GM12865 (cell line): ENCODE results near the gene TASP1.

ENCODE experiments used
- DNase-seq: peaks from one replicate; pipeline ENCODE4 v3.0.0; 2010; ENCODE audit warnings: low read depth
- H3K4me3 ChIP-seq: 2 replicates; pipeline ENCODE4 v1.5.1; 2011; ENCODE audit warnings: mild to moderate bottlenecking, low read depth, low read length, control low read depth
- TF ChIP-seq, protein P1 (sequence below): IDR thresholded peaks from 2 replicates; pipeline ENCODE4 v1.5.1; 2011; ENCODE audit warnings: low read length, control low read depth, low read depth, inconsistent platforms; ENCODE audit not compliant: insufficient read depth; ENCODE audit errors: missing control alignments

Gene TASP1

DNA sequence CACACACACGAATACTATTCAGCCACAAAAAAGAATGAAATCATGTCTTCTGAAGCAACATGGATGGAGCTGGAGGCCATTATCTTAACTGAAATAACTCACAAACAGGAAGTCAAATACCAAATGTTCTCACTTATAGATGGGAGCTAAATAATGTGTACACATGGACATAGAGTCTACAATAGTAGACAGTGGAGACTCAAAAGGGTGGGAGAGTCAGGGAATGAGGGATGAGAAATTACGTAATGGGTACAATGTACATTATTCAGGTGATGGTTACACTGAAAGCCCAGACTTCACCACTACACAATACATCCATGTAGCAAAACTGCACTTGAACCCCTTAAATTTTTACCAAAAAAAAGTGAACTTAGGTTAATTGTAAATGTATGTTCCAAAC, 160.4 kb downstream of the TASP1 start:
- DNase-seq: no peak
- no peak overlapping the region for H3K4me3 ChIP-seq
- TF ChIP-seq, protein P1, sequence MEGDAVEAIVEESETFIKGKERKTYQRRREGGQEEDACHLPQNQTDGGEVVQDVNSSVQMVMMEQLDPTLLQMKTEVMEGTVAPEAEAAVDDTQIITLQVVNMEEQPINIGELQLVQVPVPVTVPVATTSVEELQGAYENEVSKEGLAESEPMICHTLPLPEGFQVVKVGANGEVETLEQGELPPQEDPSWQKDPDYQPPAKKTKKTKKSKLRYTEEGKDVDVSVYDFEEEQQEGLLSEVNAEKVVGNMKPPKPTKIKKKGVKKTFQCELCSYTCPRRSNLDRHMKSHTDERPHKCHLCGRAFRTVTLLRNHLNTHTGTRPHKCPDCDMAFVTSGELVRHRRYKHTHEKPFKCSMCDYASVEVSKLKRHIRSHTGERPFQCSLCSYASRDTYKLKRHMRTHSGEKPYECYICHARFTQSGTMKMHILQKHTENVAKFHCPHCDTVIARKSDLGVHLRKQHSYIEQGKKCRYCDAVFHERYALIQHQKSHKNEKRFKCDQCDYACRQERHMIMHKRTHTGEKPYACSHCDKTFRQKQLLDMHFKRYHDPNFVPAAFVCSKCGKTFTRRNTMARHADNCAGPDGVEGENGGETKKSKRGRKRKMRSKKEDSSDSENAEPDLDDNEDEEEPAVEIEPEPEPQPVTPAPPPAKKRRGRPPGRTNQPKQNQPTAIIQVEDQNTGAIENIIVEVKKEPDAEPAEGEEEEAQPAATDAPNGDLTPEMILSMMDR: no peak

- TF ChIP-seq, protein P1: no peak
- no peak overlapping the region for H3K4me3 ChIP-seq
- DNase-seq: no peak
These were observed 164.3 kb downstream of the TASP1 start for GRCh38 chr20:13474467-13474866.

DNA sequence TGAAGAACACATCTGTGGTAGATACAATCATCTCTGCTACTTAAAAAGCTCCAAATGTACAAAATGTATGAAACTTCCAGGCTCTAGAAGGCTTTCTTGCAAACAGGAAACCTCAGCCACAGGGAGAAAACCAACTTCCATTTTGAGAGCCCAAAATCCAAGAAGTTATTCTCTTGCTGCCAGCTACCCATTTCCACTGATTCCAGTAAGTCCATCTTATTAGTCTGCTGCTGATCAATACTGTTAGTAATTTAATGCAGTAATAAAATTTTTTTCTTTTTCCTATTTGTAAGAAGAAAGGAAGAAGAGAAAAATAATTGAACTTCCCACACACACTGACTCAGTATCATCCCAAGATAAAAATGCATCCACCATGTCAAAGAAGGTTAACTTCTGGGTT, 169.5 kb downstream of the TASP1 start:
- TF ChIP-seq, protein P1: no peak
- no peak overlapping the region for H3K4me3 ChIP-seq
- DNase-seq: no peak

DNA sequence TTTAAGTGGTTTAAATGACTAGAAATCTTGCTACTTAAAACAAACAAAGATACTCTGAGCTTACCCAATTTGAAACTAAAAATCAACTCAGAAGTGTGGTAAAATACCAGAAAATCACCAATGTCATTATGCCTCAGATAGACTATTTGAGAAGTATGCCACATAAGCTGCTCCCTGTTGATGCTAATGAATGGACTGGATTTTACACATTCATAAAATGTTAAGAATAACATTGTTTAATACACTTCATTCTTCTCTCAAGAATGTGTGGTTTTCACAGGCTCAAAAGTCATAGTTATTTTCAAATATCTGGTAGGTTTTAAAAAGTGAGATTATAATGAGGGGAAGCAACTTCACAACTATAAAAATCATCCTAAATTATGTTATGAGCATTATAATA, 170.6 kb downstream of the TASP1 start:
- DNase-seq: no peak
- H3K4me3 ChIP-seq: no peak overlapping the region
- TF ChIP-seq, protein P1: no peak

- H3K4me3 ChIP-seq: no peak overlapping the region
- no peak for DNase-seq
- TF ChIP-seq, protein P1: no peak
These were observed 174.0 kb downstream of the TASP1 start for GRCh38 chr20:13464702-13465101.

DNA sequence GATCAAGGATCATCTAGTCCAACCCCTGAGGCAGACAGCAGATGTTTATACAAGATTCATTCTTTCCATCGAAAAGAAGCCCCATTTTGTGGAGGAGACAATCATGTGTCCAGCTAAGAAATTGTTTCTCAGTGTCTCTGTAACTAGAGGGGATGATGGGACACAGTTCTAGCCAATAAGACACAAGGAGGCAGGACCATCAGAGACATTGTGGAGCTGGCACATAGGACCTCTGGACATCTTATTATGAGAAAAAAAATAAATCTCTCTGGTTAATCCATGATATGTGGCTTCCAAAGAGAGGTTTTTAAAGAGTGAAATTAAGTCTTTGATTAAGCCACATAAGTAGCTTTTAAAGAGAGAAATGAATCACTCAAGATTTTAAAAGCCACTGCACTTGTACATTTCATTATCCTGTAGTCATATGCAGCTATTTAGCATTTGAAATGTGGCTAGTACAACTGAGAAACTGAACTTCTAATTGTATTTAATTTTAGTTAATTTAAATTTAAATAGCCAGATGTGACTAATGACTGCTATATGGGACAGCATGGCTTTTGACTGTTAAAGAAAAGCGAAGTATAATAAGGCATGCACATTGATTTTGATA, 176.8 kb downstream of the TASP1 start:
- no peak for DNase-seq
- H3K4me3 ChIP-seq: no peak overlapping the region
- TF ChIP-seq, protein P1: no peak

DNA sequence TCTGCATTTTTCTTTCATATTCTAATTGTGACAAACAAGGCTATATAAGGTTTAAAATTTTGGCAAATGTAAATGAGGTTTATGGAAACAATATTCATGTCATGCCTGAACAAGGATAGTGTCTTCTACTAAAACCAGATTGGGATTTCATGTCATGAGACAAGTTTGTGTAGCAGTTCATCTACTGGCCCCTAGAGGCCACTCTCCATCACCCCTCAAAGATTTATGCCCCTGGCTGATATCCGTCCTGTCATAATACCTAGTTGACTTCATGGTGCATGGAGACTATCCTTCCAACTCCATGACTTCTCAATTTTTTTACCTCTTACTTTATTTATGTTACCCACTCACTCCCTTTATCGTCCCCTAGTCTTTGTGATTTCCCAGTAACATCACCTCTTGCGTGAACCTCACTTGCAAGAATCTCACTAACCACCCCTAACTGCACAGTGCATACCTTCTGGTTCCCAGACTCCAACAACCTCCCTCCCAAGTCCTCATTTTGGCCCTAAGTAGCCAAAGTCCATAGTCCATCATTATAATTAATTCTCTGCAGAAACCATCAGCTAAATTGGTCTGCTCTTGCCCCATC, 179.8 kb downstream of the TASP1 start:
- TF ChIP-seq, protein P1: peak; percentile 80
- H3K4me3 ChIP-seq: no peak overlapping the region
- DNase-seq: peak; percentile 57
